ENCODE results near the gene LMF1. TPM values are rescaled to one million over a fixed set of nuclear protein-coding genes. Genes with fewer than 3 reads are reported as not detected.

Gene LMF1
- total RNA-seq, 4 donors from 2014 or later: 23.2 to 97.8 (median 89.1) TPM

DNA sequence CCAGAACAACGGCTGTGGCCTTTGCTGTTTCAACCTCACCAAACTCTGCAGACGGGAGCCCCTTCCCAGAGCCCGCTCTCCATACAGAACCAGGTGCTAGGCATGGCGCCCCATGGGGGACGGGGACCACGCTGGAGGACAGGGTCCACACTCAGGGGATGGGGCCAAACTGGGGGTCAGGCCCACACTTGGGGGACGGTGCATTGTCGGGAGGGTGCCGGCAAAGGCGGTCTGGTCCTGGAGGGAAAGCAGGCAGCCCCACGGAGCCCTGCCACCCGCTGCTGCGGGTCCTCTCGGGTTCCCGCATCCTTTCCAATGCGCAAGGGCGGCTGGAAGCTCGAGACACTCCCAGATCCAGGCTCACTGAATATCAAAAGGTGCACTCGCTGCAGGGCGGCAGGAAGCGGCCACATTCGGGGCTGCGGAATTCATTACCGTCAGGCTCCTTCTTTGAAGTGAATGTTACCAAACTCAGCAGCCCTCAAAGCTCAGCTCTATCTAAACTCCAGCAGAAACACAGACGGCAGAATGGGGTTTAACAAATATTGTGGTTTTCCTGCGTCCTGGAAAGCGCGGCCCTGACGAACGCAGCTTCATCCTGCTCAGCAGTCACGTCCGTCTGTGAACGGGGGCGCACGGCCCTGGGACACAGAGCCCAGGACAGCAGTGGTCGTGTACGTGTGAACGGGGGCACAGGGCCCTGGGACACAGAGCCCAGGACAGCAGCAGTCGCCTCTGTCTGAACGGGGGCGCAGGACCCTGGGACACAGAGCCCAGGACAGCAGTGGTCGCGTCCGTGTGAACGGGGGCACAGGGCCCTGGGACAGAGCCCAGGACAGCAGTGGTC, 41.3 kb downstream of the LMF1 start:
- H3K4me1 ChIP-seq: no peaks in the 10 kb centered on the region
- no peak for DNase-seq
- H3K4me3 ChIP-seq (replicated peaks in 1 of 3): no peak overlapping the region
- peaks cover 0 to 11% of the 10 kb centered on the region in 2 donors for H3K36me3 ChIP-seq
- no peaks in the 10 kb centered on the region for H3K27me3 ChIP-seq
- H3K9me3 ChIP-seq: no peaks in the 10 kb centered on the region
- H3K27ac ChIP-seq: no peak overlapping the region
- intact Hi-C loops (cut with DNase I): no loop called here
- 91% methylated on average over 31 to 34 of the region's 45 CpGs for WGBS, 2 donors
- TF ChIP-seq, protein P1, sequence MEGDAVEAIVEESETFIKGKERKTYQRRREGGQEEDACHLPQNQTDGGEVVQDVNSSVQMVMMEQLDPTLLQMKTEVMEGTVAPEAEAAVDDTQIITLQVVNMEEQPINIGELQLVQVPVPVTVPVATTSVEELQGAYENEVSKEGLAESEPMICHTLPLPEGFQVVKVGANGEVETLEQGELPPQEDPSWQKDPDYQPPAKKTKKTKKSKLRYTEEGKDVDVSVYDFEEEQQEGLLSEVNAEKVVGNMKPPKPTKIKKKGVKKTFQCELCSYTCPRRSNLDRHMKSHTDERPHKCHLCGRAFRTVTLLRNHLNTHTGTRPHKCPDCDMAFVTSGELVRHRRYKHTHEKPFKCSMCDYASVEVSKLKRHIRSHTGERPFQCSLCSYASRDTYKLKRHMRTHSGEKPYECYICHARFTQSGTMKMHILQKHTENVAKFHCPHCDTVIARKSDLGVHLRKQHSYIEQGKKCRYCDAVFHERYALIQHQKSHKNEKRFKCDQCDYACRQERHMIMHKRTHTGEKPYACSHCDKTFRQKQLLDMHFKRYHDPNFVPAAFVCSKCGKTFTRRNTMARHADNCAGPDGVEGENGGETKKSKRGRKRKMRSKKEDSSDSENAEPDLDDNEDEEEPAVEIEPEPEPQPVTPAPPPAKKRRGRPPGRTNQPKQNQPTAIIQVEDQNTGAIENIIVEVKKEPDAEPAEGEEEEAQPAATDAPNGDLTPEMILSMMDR (IDR thresholded peaks at IDR 0.05): no peak
- TF ChIP-seq POLR2A (IDR thresholded peaks at IDR 0.05): no peak

DNA sequence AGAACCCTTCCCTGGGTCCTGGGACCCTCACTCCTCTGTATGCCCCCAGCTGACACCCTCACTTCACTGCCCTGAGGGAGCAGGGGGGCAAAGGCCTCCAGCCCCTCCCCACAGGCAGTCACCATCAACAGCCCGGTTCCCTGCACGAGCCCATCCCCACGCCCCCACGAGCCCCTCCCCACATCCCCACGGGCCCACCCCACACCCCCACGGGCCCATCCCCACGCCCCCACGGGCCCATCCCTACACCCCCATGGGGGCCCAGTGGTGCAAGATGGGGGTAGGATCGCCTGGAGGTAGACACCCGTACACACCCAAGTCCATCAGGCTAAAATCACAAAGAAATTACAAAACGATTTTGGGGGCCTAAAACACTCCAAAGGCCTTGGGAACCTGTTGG, 42.3 kb downstream of the LMF1 start:
- Histone ChIP-seq H3K27ac (no peak overlapping the region), H3K4me3 (replicated peaks in 1 of 3) (no peak overlapping the region), H3K4me1 (no peaks in the 10 kb centered on the region), H3K36me3 (peaks cover 0 to 9% of the 10 kb centered on the region in 2 donors), H3K9me3 (no peaks in the 10 kb centered on the region), H3K27me3 (no peaks in the 10 kb centered on the region)
- 85 to 89% methylated on average over 8 to 9 of the region's 11 CpGs for WGBS, 2 donors
- intact Hi-C loops (cut with DNase I): no loop called here
- no peak for DNase-seq
- TF ChIP-seq POLR2A (IDR thresholded peaks at IDR 0.05): no peak
- TF ChIP-seq, protein P1 (IDR thresholded peaks at IDR 0.05): no peak

DNA sequence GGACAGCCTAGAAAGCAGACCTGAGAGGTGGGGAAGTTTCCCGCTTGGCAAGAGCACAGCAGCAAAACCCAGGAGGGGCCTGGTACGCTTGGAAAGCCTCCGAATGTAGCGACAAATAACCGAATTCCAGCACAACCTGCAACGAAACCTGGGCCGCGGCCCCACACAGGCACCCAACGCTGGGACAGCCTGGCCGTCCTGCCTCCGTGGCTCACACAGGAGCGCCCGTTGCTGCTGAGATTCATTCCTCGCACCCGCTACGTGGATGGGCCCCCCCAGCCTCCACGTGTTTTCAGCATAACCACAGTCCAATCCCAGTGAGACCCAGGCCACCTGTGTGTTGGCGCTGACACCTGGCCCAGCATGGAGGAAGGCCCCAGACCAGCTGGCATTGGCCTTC, 42.9 kb downstream of the LMF1 start:
- H3K9me3 ChIP-seq: no peaks in the 10 kb centered on the region
- H3K27ac ChIP-seq: no peak overlapping the region
- 88 to 94% methylated on average over 11 to 18 of the region's 18 CpGs for WGBS, 2 donors
- H3K4me3 ChIP-seq (replicated peaks in 1 of 3): no peak overlapping the region
- H3K4me1 ChIP-seq: no peaks in the 10 kb centered on the region
- DNase-seq: no peak
- intact Hi-C loops (cut with DNase I): no loop called here
- H3K36me3 ChIP-seq: peaks cover 0 to 5% of the 10 kb centered on the region in 2 donors
- H3K27me3 ChIP-seq: no peaks in the 10 kb centered on the region
- TF ChIP-seq, protein P1 (IDR thresholded peaks at IDR 0.05): no peak
- no peak for TF ChIP-seq POLR2A (IDR thresholded peaks at IDR 0.05)

DNA sequence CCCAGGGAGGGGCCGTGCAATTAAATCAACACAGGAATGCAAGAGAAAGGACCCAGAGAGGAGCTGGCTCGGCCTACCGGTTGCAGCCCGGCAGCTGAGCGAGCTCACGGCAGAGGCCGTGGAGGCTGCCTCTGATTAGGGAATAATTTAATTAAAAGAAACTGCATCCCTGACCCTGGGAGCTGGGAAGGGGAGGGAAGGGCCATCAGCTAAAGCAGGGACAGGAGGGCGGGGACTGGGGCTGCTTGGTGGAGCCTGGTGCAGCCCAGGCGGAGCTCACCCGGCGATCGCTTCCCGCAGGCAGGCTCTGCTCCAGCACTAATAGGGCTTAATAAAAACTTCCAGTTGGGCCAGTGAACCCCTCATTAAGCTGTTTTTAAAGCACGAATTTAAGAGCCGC, 43.4 kb downstream of the LMF1 start:
- DNase-seq: no peak
- H3K4me3 ChIP-seq (replicated peaks in 1 of 3): no peak overlapping the region
- intact Hi-C loops (cut with DNase I): no loop called here
- no peaks in the 10 kb centered on the region for H3K9me3 ChIP-seq
- peaks cover 0 to 5% of the 10 kb centered on the region in 2 donors for H3K36me3 ChIP-seq
- H3K27ac ChIP-seq: no peak overlapping the region
- TF ChIP-seq, protein P1 (IDR thresholded peaks at IDR 0.05): no peak
- no peak for TF ChIP-seq POLR2A (IDR thresholded peaks at IDR 0.05)
- H3K4me1 ChIP-seq: no peaks in the 10 kb centered on the region
- 97 to 98% methylated on average over 14 to 15 of the region's 15 CpGs for WGBS, 2 donors
- no peaks in the 10 kb centered on the region for H3K27me3 ChIP-seq

DNA sequence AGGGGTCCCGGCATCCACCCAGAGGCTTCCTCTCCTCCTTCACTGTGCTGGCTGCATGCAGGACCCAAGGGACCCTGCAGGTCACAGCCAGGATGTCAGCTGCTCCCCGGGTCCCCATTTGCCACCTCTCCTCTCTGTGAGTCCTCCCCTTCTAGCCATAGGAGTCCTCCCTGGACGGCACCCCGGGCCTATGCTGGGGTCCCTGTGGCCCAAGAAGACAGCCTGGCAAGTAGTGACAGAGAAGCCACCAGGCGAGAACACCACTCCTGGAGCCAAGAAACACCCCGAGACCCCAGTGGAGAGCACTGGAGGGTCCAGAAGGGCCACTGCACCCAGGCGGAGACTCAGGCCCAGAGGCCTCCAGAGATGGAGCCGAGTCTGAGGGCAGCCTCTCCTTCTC, 44.1 kb downstream of the LMF1 start:
- no peak for TF ChIP-seq POLR2A (IDR thresholded peaks at IDR 0.05)
- TF ChIP-seq, protein P1 (IDR thresholded peaks at IDR 0.05): no peak
- Histone ChIP-seq H3K36me3 (peaks cover 0 to 5% of the 10 kb centered on the region in 2 donors), H3K27ac (no peak overlapping the region), H3K27me3 (no peaks in the 10 kb centered on the region), H3K9me3 (no peaks in the 10 kb centered on the region), H3K4me3 (replicated peaks in 1 of 3) (no peak overlapping the region), H3K4me1 (no peaks in the 10 kb centered on the region)
- WGBS, 2 donors: 95 to 100% methylated on average over 3 to 4 of the region's 8 CpGs
- DNase-seq: no peak
- intact Hi-C loops (cut with DNase I): no loop called here
